Upper lobe of left lung (tissue), 6 donors: ENCODE measurements around the gene TPSG1. TPM values are rescaled to one million over a fixed set of nuclear protein-coding genes. Genes with fewer than 3 reads are reported as not detected.
"Not testable (repeated sequence)": the region's sequence is repeated elsewhere in the genome, so short reads cannot be mapped to it uniquely, and the experiment has no call there.

ENCODE experiments used
- ATAC-seq, 2 donors: fragments of 200-7000 bp; cut with Tn5 transposase; one replicate each; pipeline ENCODE4 v1.9.1; 2022; ENCODE audit warnings: mild to moderate bottlenecking in 2 of 2, moderate library complexity in 2 of 2; ENCODE audit not compliant: low FRiP score in 2 of 2
- DNase-seq, 2 donors: peaks; one replicate each; pipeline ENCODE4 v3.0.0-alpha.2; 2019 to 2020
- H3K27ac ChIP-seq, 4 donors: fragments of 200-600 bp; sonication (generic); one replicate each; pipeline ENCODE4 v1.5.1; 2016 to 2019
- H3K27me3 ChIP-seq, 4 donors: fragments of 200-600 bp; sonication (generic); one replicate each; pipeline ENCODE4 v1.5.1; 2017 to 2019
- H3K36me3 ChIP-seq, 4 donors: fragments of 200-600 bp; sonication (generic); one replicate each; pipeline ENCODE4 v1.5.1; 2016 to 2019
- H3K4me1 ChIP-seq, 4 donors: fragments of 200-600 bp; sonication (generic); one replicate each; pipeline ENCODE4 v1.5.1; 2018 to 2019
- H3K4me3 ChIP-seq, 4 donors: fragments of 200-600 bp; sonication (generic); one replicate each; pipeline ENCODE4 v1.5.1; 2017 to 2019; ENCODE audit warnings: mild to moderate bottlenecking in 2 of 4, moderate library complexity in 1 of 4
- H3K9me3 ChIP-seq, 4 donors: fragments of 200-600 bp; sonication (generic); one replicate each; pipeline ENCODE4 v1.5.1; 2018 to 2019
- CTCF ChIP-seq, 6 experiments: fragments of 450-650 bp in 4 of 6; fragments of 200-600 bp in 2 of 6; sonication (generic) in 2 of 6; IDR thresholded peaks; one replicate each; pipeline ENCODE4 v1.5.1; 2016 to 2019; ENCODE audit warnings: antibody characterized with exemption in 6 of 6
- EP300 ChIP-seq, 4 donors: sonication (generic); formaldehyde crosslinking; IDR thresholded peaks; one replicate each; pipeline ENCODE4 v1.5.1; 2017; ENCODE audit warnings: antibody characterized with exemption in 4 of 4, control low read depth in 2 of 4
- POLR2A ChIP-seq, 4 donors: fragments of 450-650 bp; IDR thresholded peaks; one replicate each; pipeline ENCODE4 v1.5.1; 2016 to 2017; ENCODE audit warnings: antibody characterized with exemption in 4 of 4, mild to moderate bottlenecking in 2 of 4
- POLR2AphosphoS5 ChIP-seq, 2 donors: sonication (generic); formaldehyde crosslinking; IDR thresholded peaks; one replicate each; pipeline ENCODE4 v1.5.1; 2017; ENCODE audit warnings: antibody characterized with exemption in 2 of 2
- WGBS, 2 donors: methylation state at CpG; one replicate each; pipeline ENCODE4 v1.1.5; 2017 to 2018; 5-methylcytosine and 5-hydroxymethylcytosine counted together
- total RNA-seq, 6 donors: library from RNA; depleted of rRNA in 4 of 6; stranded (reverse); fragments of >200 nt in 4 of 6; gene quantifications; one replicate each; pipeline versions ENCODE4 v1.1.0 to v1.2.1, GENCODE V29; 2016 to 2021
- donor health status: DM: no; HTN: no; CAD: no; lungs with moderate emphysema.
- donor health status: DM: no; HTN: yes; CAD: no; lungs with severe emphysema.

TPSG1 gene
- total RNA-seq = 10 to 100 TPM in 1 of 6 donors, 1 to 10 TPM in 2, under 1 TPM in 1, not detected in 2; 0.61 to 38.8 (median 3.7) TPM

GRCh38 chr16:1225051-1225451, at the start of gene TPSG1:
TSS of gene TPSG1 (minus strand) at chr16:1225268. CDS start at chr16:1225252, 16 bp downstream.
- WGBS, 2 donors = 53 to 67% methylated on average over 10 of the region's 10 CpGs
- no peaks in the 10 kb centered on the region for H3K9me3 ChIP-seq
- DNase-seq = peak in 1 of 2 donors; percentile 66
- no peak within 1 kb of the TSS for H3K4me3 ChIP-seq
- no peak within 1 kb of the TSS for H3K27ac ChIP-seq
- TF ChIP-seq EP300 (IDR thresholded peaks at IDR 0.05) (no peak), POLR2AphosphoS5 (IDR thresholded peaks at IDR 0.05) (no peak), CTCF (IDR thresholded peaks at IDR 0.05) (no peak), POLR2A (IDR thresholded peaks at IDR 0.05) (no peak)
- no peaks in the 10 kb centered on the region for H3K36me3 ChIP-seq
- no peak for ATAC-seq
- no peaks in the 10 kb centered on the region for H3K4me1 ChIP-seq
- H3K27me3 ChIP-seq = no peaks in the 10 kb centered on the region

GRCh38 chr16:1274767-1275166, 49.7 kb upstream of the TPSG1 start:
- no peak for TF ChIP-seq EP300 (IDR thresholded peaks at IDR 0.05)
- TF ChIP-seq CTCF (IDR thresholded peaks at IDR 0.05) = no peak
- no peak for TF ChIP-seq POLR2AphosphoS5 (IDR thresholded peaks at IDR 0.05)
- TF ChIP-seq POLR2A (IDR thresholded peaks at IDR 0.05) = no peak
- ATAC-seq = no peak
- peaks cover 0 to 11% (median 0%) of the 10 kb centered on the region in 4 donors for H3K27me3 ChIP-seq
- no peaks in the 10 kb centered on the region for H3K36me3 ChIP-seq
- H3K27ac ChIP-seq = no peak overlapping the region
- H3K4me3 ChIP-seq = no peak overlapping the region
- WGBS, 2 donors = 87 to 88% methylated on average over 7 of the region's 7 CpGs
- no peak for DNase-seq
- peaks cover 0 to 6% (median 3%) of the 10 kb centered on the region in 4 donors for H3K4me1 ChIP-seq
- no peaks in the 10 kb centered on the region for H3K9me3 ChIP-seq

- peak in 1 of 2 donors; percentile 67 for DNase-seq
- 82 to 89% methylated on average over 5 to 15 of the region's 15 CpGs for WGBS, 2 donors
- peaks cover 0 to 6% (median 3%) of the 10 kb centered on the region in 4 donors for H3K4me1 ChIP-seq
- no peaks in the 10 kb centered on the region for H3K36me3 ChIP-seq
- H3K27me3 ChIP-seq = peaks cover 0 to 3% (median 0%) of the 10 kb centered on the region in 4 donors
- H3K4me3 ChIP-seq = no peak overlapping the region
- no peak for ATAC-seq
- no peaks in the 10 kb centered on the region for H3K9me3 ChIP-seq
- TF ChIP-seq POLR2A (IDR thresholded peaks at IDR 0.05) (no peak), POLR2AphosphoS5 (IDR thresholded peaks at IDR 0.05) (no peak), CTCF (IDR thresholded peaks at IDR 0.05) (no peak), EP300 (IDR thresholded peaks at IDR 0.05) (no peak)
- H3K27ac ChIP-seq = no peak overlapping the region
These were observed 48.7 kb upstream of the TPSG1 start for GRCh38 chr16:1273816-1274215.

GRCh38 chr16:1272453-1273198, 47.6 kb upstream of the TPSG1 start:
- ATAC-seq (peak in 1 of 2 donors; percentile 11), DNase-seq (no peak)
- WGBS, 2 donors = 76 to 79% methylated on average over 8 to 9 of the region's 9 CpGs

GRCh38 chr16:1271724-1272413, 46.8 kb upstream of the TPSG1 start:
- H3K36me3 ChIP-seq, H3K4me1 ChIP-seq, H3K4me3 ChIP-seq, H3K27ac ChIP-seq, H3K9me3 ChIP-seq, H3K27me3 ChIP-seq: not testable (repeated sequence)
- ATAC-seq (peak in 1 of 2 donors; percentile 5), DNase-seq (peak in 1 of 2 donors; percentile 87)
- 15 to 17% methylated on average over 12 to 13 of the region's 19 CpGs for WGBS, 2 donors

More at GRCh38 chr16:1272453-1273198, 47.6 kb upstream of the TPSG1 start:
- Histone ChIP-seq H3K4me1 (peaks cover 0 to 6% (median 3%) of the 10 kb centered on the region in 4 donors), H3K27ac (no peak overlapping the region), H3K27me3 (no peaks in the 10 kb centered on the region), H3K36me3 (no peaks in the 10 kb centered on the region), H3K9me3 (no peaks in the 10 kb centered on the region), H3K4me3 (no peak overlapping the region)
- TF ChIP-seq EP300 (IDR thresholded peaks at IDR 0.05) (no peak), CTCF (IDR thresholded peaks at IDR 0.05) (no peak), POLR2AphosphoS5 (IDR thresholded peaks at IDR 0.05) (no peak), POLR2A (IDR thresholded peaks at IDR 0.05) (no peak)
